T-helper 9 cell (primary cell): ENCODE results near the gene TSPO2.

Experiments used
- DNase-seq: peaks from one replicate; pipeline ENCODE4 v3.0.0-alpha.2; 2020

TSPO2 gene

GRCh38 chr6:41027799-41028560, 14.3 kb upstream of the TSPO2 start:
- DNase-seq, result peak; percentile 69

GRCh38 chr6:41028561-41029412, 13.5 kb upstream of the TSPO2 start:
- no peak for DNase-seq

- DNase-seq, result no peak
Observed at GRCh38 chr6:41032830-41033229, 9.4 kb upstream of the TSPO2 start.

DNA sequence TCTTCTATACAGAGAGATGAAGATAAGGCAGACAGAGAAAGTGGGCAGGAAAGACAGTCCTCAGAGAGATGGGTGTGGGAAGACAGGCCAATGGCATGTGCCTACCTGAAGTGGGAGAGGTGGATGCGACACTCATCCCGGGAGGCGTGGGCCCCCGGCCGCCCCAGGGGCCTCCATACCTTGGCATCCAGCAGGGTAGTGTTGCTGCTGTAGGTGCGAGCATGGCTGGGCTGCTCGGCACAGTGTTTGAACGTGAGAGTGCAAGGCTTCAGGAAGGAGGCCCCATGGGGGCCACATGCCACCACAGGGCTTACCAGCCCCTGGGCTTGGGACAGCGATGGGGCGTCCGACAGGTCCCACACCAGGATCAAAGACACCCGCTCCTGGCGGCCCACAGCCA, 8.5 kb upstream of the TSPO2 start:
- no peak for DNase-seq

- DNase-seq, result no peak
Observed at GRCh38 chr6:41036186-41036585, 6.1 kb upstream of the TSPO2 start.

DNA sequence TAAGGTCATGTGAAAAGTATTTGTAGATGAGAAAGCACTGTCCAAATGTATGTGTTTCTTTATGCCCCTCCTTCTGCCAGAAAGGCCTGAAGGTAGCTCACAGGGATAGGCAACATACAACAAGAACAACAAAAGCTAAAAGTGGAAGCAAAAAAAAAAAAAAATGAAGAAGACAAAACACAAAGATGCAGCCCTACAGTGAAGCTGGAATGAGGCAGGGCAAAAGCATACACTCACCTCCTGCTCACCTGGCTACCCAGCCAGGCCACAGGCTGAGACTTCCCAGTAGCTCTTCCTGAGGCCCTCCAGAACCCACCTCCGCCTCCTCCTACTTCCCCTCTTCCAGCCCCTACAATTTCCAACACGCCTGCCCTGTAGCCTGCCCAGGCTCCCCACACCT, 5.7 kb upstream of the TSPO2 start:
- DNase-seq, result no peak

DNA sequence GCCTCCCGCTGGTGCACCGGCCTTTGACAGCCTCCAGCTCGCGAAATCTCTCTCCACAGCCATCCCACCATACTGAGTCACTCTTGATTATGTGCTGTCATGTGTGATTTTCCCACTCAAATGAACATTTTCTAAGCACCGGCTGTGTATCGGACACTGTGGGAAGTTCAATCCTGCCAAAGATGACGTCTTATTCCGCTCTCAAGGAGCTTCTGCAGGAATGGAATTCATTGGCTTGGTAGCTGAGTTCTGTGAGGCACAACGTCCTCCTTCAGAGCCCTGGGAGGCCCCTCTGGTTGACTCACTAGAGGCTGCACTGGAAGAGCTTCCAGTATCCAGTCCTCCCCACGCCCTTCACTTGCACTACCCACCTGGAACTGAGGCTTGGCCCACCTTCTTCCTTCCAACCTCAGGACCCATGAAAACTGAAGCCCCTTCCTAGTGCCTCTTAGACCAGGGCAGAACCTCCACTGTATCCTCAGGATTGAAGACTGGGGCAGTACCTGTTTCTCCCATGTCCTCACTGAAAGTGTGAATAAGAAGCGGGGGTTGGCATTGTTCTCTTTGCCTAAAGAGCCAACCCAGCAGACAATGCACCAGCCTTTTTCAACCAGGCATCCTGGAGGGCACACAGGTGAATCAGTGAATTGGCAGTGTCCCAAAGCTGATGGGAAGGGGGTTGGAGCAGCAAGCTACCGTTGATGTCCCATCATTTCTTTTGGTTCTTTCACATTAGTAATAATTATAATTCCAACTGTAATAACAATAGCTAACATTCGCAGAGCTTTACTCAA, 5.0 kb upstream of the TSPO2 start:
- no peak for DNase-seq

- no peak for DNase-seq
Observed at GRCh38 chr6:41038205-41038604, 4.1 kb upstream of the TSPO2 start.

- DNase-seq, result peak; percentile 42
Observed at GRCh38 chr6:41039060-41039998, 2.9 kb upstream of the TSPO2 start, which contains the start of gene UNC5CL. UNC5CL (minus strand) TSS chr6:41039221; CDS start chr6:41035074, 4,147 bp downstream.

DNA sequence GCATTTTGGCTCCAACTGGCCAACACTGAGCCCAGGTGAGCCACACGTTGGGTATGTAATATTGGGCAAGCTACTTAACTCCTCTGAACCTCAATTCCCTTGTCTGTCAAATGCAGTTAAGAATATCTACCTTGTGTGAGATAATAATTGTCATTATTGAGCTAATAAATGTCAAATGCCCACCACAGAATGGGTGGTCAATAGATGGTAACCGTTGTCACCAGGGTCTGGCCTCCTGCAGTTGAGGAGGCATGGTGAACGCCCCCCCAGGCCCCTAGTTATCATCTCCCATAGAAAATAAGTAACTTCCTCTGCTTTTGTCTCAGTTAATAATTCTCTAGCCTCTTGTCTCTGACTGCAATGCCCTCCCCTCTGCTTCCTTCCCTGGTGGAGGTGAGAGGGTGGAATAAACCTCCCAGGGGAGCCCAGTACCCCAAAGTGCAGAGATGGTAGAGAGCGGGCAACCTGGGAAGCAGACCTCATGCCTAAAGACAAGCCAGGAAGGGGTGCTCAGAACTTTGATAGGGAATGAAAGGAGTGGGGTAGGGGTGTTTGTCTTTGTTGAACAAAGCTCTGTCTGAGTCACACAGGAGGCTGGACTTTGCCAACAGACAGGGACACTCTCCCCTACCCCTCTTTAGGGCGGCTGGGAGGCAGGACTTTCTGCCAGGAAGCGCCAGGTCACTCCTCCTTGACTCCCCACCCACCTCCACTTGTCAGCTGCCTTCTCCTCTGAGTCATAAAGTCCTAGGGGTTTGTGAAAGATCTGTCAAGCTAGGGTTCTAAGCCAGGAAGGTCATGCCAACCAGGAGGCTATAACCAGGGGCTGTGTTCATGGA, 1.9 kb upstream of the TSPO2 start:
- no peak for DNase-seq

DNA sequence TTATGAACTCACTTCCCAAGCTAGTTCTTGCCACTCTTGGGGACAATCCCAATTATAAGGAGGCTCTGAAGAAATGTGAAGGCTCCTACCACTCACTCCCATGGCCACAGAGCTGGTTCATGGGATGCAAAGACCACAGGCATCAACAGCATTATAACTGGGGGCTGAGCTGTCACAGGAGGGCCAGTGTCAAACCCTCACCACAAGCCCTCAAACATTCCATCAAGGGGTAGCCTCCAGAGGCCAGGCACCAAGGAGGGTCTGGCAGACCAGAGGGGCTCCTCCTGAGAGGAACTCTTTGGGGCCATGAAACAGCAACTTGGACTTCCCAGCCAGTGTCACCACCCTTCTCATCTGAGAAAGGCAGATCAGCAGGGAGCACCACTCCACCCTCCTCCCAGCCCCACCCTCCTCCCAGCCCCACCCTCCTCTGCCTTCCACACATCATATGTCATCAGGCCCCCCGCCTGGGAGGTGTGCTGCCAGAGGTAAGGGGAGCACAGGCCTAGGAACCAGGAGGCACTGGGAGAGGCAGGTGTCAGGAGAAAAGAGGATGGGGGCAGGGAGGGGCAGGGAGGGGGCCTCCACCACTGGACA, 1.2 kb upstream of the TSPO2 start:
- DNase-seq, result no peak

GRCh38 chr6:41043151-41043550, 884 bp downstream of the TSPO2 start:
- DNase-seq, result no peak

- no peak for DNase-seq
Observed at GRCh38 chr6:41045664-41046063, 3.4 kb downstream of the TSPO2 start.

- no peak for DNase-seq
Observed at GRCh38 chr6:41046084-41046483, 3.8 kb downstream of the TSPO2 start.

DNA sequence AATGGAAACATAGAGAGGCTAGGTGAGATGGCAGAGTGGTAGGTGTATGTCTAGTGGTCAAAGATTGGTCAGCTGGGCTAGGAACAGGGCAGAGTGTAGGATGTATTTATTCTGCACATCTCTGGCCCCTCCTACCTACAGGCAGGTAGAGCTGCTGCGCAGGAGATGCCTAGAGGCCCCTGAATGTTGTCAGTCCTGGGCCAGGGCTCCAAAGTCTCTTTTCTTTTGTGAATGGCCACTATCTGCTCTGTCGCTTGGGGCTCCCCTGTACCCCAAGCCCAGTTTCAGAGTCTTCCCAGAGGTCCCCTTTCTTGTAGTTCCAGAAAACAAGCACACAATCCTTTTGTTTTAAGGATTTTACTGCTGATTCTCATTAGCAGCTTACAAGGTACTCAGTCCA, 5.0 kb downstream of the TSPO2 start:
- no peak for DNase-seq

DNA sequence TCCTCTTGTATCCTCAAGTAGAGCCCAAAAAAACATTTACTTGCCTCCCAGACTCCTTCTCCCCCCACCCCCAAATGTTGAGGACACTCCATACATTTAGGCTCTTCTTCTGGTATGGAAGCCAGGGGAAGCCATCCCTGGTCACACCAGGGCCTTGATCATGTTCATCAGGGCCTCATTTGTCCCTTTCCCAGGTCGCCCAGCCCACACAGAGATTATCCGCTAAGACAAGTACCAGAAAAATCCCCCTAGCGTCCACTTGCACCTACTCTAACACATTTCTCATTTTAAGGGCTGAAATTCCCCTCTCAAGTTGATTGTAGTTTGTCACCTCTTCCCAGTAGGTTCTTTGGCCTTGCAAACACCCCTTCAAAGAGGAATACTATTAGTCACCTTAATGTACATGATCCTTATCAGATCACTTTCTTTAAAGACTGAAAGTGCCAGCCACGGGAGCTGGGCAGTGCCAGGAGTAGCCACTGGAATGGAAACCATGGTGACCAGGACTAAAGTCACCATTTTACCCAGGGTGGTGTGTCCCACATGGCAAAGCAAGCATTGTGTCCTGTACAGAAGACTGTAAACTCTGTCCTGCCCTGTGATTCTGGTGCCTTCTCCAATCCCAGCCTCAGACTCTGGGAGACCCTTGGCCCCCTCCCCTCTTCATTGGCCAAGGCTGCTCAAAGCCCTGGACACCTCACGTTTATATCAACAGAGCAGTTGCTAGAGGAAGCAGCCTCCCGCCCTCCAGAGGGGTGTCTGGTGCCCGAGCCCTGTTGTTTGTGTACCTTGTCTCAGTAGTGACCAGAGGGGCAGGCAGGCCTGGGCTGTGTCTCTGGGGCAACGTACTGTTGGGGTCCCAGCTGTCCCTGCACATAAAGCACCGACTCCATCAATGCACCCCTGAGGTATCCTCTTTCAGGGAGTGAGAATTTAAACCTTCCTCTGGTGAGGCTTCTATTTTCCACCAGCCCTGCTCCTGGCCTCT, 5.8 kb downstream of the TSPO2 start:
- DNase-seq, result no peak

- no peak for DNase-seq
Observed at GRCh38 chr6:41049521-41049920, 7.3 kb downstream of the TSPO2 start.

GRCh38 chr6:41049955-41050354, 7.7 kb downstream of the TSPO2 start:
- no peak for DNase-seq

GRCh38 chr6:41050536-41050935, 8.3 kb downstream of the TSPO2 start:
- no peak for DNase-seq
